Measurements from ENCODE around the gene TBC1D22A. TPM values are rescaled to one million over a fixed set of nuclear protein-coding genes. Genes with fewer than 3 reads are reported as not detected.

Gene TBC1D22A
- total RNA-seq, 1 experiment from 2014 or later = 20.9 TPM

GRCh38 chr22:46922037-46922436, 159.6 kb downstream of the TBC1D22A start:
- H3K27me3 ChIP-seq (ENCODE audit: insufficient read depth, low read length) = no peaks in the 10 kb centered on the region
- H4K20me1 ChIP-seq (ENCODE audit: insufficient read depth) = no peaks in the 10 kb centered on the region; the same call in 1 of the 2 replicates
- H3K9me2 ChIP-seq (ENCODE audit: insufficient read depth) = no peaks in the 10 kb centered on the region
- no peak overlapping the region for H3K9ac ChIP-seq (ENCODE audit: low read length)
- no peak overlapping the region for H3K4me3 ChIP-seq (replicated peaks in 1 of 2; ENCODE audit: low read depth in 1 of 2, low read length in 2 of 2)
- no peaks in the 10 kb centered on the region for H3K9me3 ChIP-seq (ENCODE audit: control insufficient read depth in 1 of 2, insufficient read depth in 1 of 2, low read depth in 1 of 2, low read length in 2 of 2)
- no peak overlapping the region for H2AFZ ChIP-seq (ENCODE audit: low read depth, low read length, poor library complexity, severe bottlenecking)
- H3K36me3 ChIP-seq (ENCODE audit: control insufficient read depth in 1 of 2, insufficient read depth in 2 of 2, low read length in 2 of 2) = no peaks in the 10 kb centered on the region
- ChIA-PET RAD21 (ENCODE audit: low non-redundant PET in 1 of 2, low total read pairs in 2 of 2, uncharacterized antibody in 2 of 2, unreplicated experiment in 2 of 2) (no interaction called here), POLR2A (no interaction called here), CTCF (no interaction called here)
- no peaks in the 10 kb centered on the region for H3K4me1 ChIP-seq (ENCODE audit: control insufficient read depth in 1 of 2, insufficient read depth in 2 of 2, low read length in 2 of 2)
- ATAC-seq = no peak
- no peak overlapping the region for H3K4me2 ChIP-seq (ENCODE audit: low read length)
- no TSS peak for BruUV-seq (replicated peaks)
- TF ChIP-seq SRF (IDR thresholded peaks at IDR 0.05; ENCODE audit: low read depth) = no peak
- no peak for TF ChIP-seq RAD21 (IDR thresholded peaks at IDR 0.05; ENCODE audit: low read depth)
- TF ChIP-seq MAX (IDR thresholded peaks at IDR 0.05) = no peak
- no peak for TF ChIP-seq CTCF (IDR thresholded peaks at IDR 0.05 in 2 of 3, conservative IDR thresholded peaks at IDR 0.05 in 1 of 3; ENCODE audit: borderline replicate concordance in 1 of 3, insufficient read depth in 1 of 3, low read depth in 2 of 3, low read length in 2 of 3)
- no peak for TF ChIP-seq ATF3 (IDR thresholded peaks at IDR 0.05)
- DNase-seq (ENCODE audit: low read depth, low spot score) = no peak
- intact Hi-C loops (cut with micrococcal nuclease) = no loop called here
- H3K79me2 ChIP-seq (ENCODE audit: insufficient read depth, low read length) = no peaks in the 10 kb centered on the region
- H3K27ac ChIP-seq (ENCODE audit: low read depth, low read length) = no peak overlapping the region

- CTCF ChIA-PET = no interaction called here
- RAD21 ChIA-PET (ENCODE audit: low non-redundant PET in 1 of 2, low total read pairs in 2 of 2, uncharacterized antibody in 2 of 2, unreplicated experiment in 2 of 2) = no interaction called here
- BruUV-seq (replicated peaks) = no TSS peak
These were observed 160.9 kb downstream of the TBC1D22A start for GRCh38 chr22:46923394-46923793.

More at GRCh38 chr22:46923394-46923793, 160.9 kb downstream of the TBC1D22A start:
- H3K79me2 ChIP-seq (ENCODE audit: insufficient read depth, low read length) = no peaks in the 10 kb centered on the region
- H3K4me2 ChIP-seq (ENCODE audit: low read length) = no peak overlapping the region
- intact Hi-C loops (cut with micrococcal nuclease) = no loop called here
- H3K9me2 ChIP-seq (ENCODE audit: insufficient read depth) = no peaks in the 10 kb centered on the region
- H3K36me3 ChIP-seq (ENCODE audit: control insufficient read depth in 1 of 2, insufficient read depth in 2 of 2, low read length in 2 of 2) = no peaks in the 10 kb centered on the region
- DNase-seq (ENCODE audit: low read depth, low spot score) = no peak
- no peak for ATAC-seq
- H4K20me1 ChIP-seq (ENCODE audit: insufficient read depth) = no peaks in the 10 kb centered on the region; the same call in 1 of the 2 replicates
- H3K4me1 ChIP-seq (ENCODE audit: control insufficient read depth in 1 of 2, insufficient read depth in 2 of 2, low read length in 2 of 2) = no peaks in the 10 kb centered on the region
- no peak overlapping the region for H2AFZ ChIP-seq (ENCODE audit: low read depth, low read length, poor library complexity, severe bottlenecking)
- no peaks in the 10 kb centered on the region for H3K27me3 ChIP-seq (ENCODE audit: insufficient read depth, low read length)
- H3K27ac ChIP-seq (ENCODE audit: low read depth, low read length) = no peak overlapping the region
- H3K9me3 ChIP-seq (ENCODE audit: control insufficient read depth in 1 of 2, insufficient read depth in 1 of 2, low read depth in 1 of 2, low read length in 2 of 2) = no peaks in the 10 kb centered on the region
- H3K4me3 ChIP-seq (replicated peaks in 1 of 2; ENCODE audit: low read depth in 1 of 2, low read length in 2 of 2) = no peak overlapping the region
- no peak for TF ChIP-seq MAX (IDR thresholded peaks at IDR 0.05)
- TF ChIP-seq ELF1 (IDR thresholded peaks at IDR 0.05; ENCODE audit: borderline replicate concordance, low read depth) = no peak
- no peak for TF ChIP-seq EZH2 (IDR thresholded peaks at IDR 0.05)
- TF ChIP-seq TCF7L2 (IDR thresholded peaks at IDR 0.05; ENCODE audit: borderline replicate concordance, extremely low read depth, insufficient read depth, insufficient read length) = no peak
- TF ChIP-seq ZNF274 (IDR thresholded peaks at IDR 0.05; ENCODE audit: low read depth, low read length) = no peak
- no peak for TF ChIP-seq CTCF (IDR thresholded peaks at IDR 0.05 in 2 of 3, conservative IDR thresholded peaks at IDR 0.05 in 1 of 3; ENCODE audit: borderline replicate concordance in 1 of 3, insufficient read depth in 1 of 3, low read depth in 2 of 3, low read length in 2 of 3)
- no peak for TF ChIP-seq CEBPB (IDR thresholded peaks at IDR 0.05; ENCODE audit: low read depth)
- POLR2A ChIA-PET = no interaction called here
- no peak overlapping the region for H3K9ac ChIP-seq (ENCODE audit: low read length)
